ENCODE data around the gene SCCPDH. TPM values are rescaled to one million over a fixed set of nuclear protein-coding genes. Genes with fewer than 3 reads are reported as not detected.
A peak's percentile ranks its signal among the peaks of the same experiment; 100 is the strongest.

Gene SCCPDH
- total RNA-seq, 1 donor from 2014 or later, result 8.6 TPM

GRCh38 chr1:246699095-246699735 lies 25.0 kb upstream of the SCCPDH start:
- intact Hi-C loops (cut with DNase I), result loop anchor here (2.0 kb wide), 2 partner anchors 132 to 202 kb away; partner anchors contain the start of genes CNST and TFB2M
- Histone ChIP-seq H3K36me3 (no peaks in the 10 kb centered on the region), H3K27ac (peak overlapping the region in 1 of 2 donors; percentile 4), H3K27me3 (no peaks in the 10 kb centered on the region), H3K4me3 (peak overlapping the region; percentile 21 to 63), H3K9me3 (no peaks in the 10 kb centered on the region), H3K4me1 (no peaks in the 10 kb centered on the region)
- DNase-seq (ENCODE audit: low spot score in 2 of 2), result peak; percentile 53 to 94
- TF ChIP-seq CTCF (IDR thresholded peaks at IDR 0.05), result peak; percentile 69 to 89 (median 73)

DNA sequence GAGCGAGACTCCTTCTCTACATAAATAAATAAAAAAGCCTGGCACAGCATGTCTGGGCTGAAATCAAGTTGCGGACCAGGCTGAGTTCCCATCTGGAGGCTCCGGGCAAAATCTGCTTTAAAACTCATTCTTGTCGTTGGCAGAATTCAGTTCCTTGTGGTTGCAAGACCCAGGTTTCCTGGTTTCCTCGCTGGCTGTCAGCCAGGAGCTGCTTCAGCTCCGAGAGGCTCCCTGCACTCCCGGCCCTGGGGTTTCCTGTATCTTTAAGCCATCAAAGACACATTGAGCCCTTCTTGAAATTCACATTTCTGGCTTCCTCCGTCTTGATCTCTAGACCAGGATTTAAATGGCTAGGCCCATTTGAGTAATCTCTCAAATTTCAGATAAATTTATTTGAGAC lies 20.6 kb upstream of the SCCPDH start:
- DNase-seq (ENCODE audit: low spot score in 2 of 2), result no peak
- Histone ChIP-seq H3K27me3 (no peaks in the 10 kb centered on the region), H3K9me3 (no peaks in the 10 kb centered on the region), H3K4me3 (no peak overlapping the region), H3K4me1 (no peaks in the 10 kb centered on the region), H3K36me3 (no peaks in the 10 kb centered on the region), H3K27ac (no peak overlapping the region)
- TF ChIP-seq CTCF (IDR thresholded peaks at IDR 0.05), result no peak
- intact Hi-C loops (cut with DNase I), result no loop called here

GRCh38 chr1:246705368-246705767 lies 18.8 kb upstream of the SCCPDH start:
- DNase-seq (ENCODE audit: low spot score in 2 of 2), result no peak
- Histone ChIP-seq H3K27me3 (no peaks in the 10 kb centered on the region), H3K9me3 (no peaks in the 10 kb centered on the region), H3K27ac (no peak overlapping the region), H3K36me3 (no peaks in the 10 kb centered on the region), H3K4me3 (no peak overlapping the region), H3K4me1 (no peaks in the 10 kb centered on the region)
- TF ChIP-seq CTCF (IDR thresholded peaks at IDR 0.05), result no peak
- intact Hi-C loops (cut with DNase I), result no loop called here

GRCh38 chr1:246708166-246708565 lies 16.0 kb upstream of the SCCPDH start:
- no peak for TF ChIP-seq CTCF (IDR thresholded peaks at IDR 0.05)
- no peaks in the 10 kb centered on the region for H3K27me3 ChIP-seq
- no peaks in the 10 kb centered on the region for H3K9me3 ChIP-seq
- no peaks in the 10 kb centered on the region for H3K36me3 ChIP-seq
- no peaks in the 10 kb centered on the region for H3K4me1 ChIP-seq
- no peak overlapping the region for H3K27ac ChIP-seq
- intact Hi-C loops (cut with DNase I), result no loop called here
- H3K4me3 ChIP-seq, result no peak overlapping the region
- DNase-seq (ENCODE audit: low spot score in 2 of 2), result no peak

- Histone ChIP-seq H3K4me3 (no peak overlapping the region), H3K36me3 (no peaks in the 10 kb centered on the region), H3K27me3 (no peaks in the 10 kb centered on the region), H3K4me1 (no peaks in the 10 kb centered on the region), H3K27ac (no peak overlapping the region), H3K9me3 (no peaks in the 10 kb centered on the region)
- DNase-seq (ENCODE audit: low spot score in 2 of 2), result no peak
- TF ChIP-seq CTCF (IDR thresholded peaks at IDR 0.05), result no peak
- intact Hi-C loops (cut with DNase I), result no loop called here
These were observed 15.0 kb upstream of the SCCPDH start for GRCh38 chr1:246709196-246709595.

- Histone ChIP-seq H3K4me1 (no peaks in the 10 kb centered on the region), H3K9me3 (no peaks in the 10 kb centered on the region), H3K36me3 (no peaks in the 10 kb centered on the region), H3K4me3 (no peak overlapping the region), H3K27ac (no peak overlapping the region), H3K27me3 (no peaks in the 10 kb centered on the region)
- intact Hi-C loops (cut with DNase I), result no loop called here
- no peak for DNase-seq (ENCODE audit: low spot score in 2 of 2)
- TF ChIP-seq CTCF (IDR thresholded peaks at IDR 0.05), result no peak
These were observed 14.4 kb upstream of the SCCPDH start for GRCh38 chr1:246709835-246710234.
